Mesothelial cell of epicardium (in vitro differentiated cells): ENCODE data around the gene KCNK1. TPM values are rescaled to one million over a fixed set of nuclear protein-coding genes. Genes with fewer than 3 reads are reported as not detected.

Source experiments
- DNase-seq, 2 experiments: peaks; one replicate each; pipeline ENCODE4 v3.0.0; 2021; ENCODE audit warnings: low spot score in 2 of 2; ENCODE audit not compliant: unreplicated experiment in 2 of 2
- H3K27ac Mint-ChIP-seq: 2 replicates; pipeline ENCODE4 v1.8.0; 2021; ENCODE audit warnings: mixed read lengths
- H3K27me3 Mint-ChIP-seq: 2 replicates; pipeline ENCODE4 v1.8.0; 2021; ENCODE audit warnings: low read depth, mixed read lengths
- H3K36me3 Mint-ChIP-seq: 2 replicates; pipeline ENCODE4 v1.8.0; 2021; ENCODE audit warnings: mixed read lengths
- H3K4me1 Mint-ChIP-seq: 2 replicates; pipeline ENCODE4 v1.8.0; 2021; ENCODE audit warnings: mixed read lengths
- H3K4me3 Mint-ChIP-seq: 2 replicates; pipeline ENCODE4 v1.8.0; 2021; ENCODE audit warnings: mild to moderate bottlenecking, moderate library complexity, mixed read lengths
- H3K9me3 Mint-ChIP-seq: 2 replicates; pipeline ENCODE4 v1.8.0; 2021; ENCODE audit warnings: mixed read lengths
- total RNA-seq: library from RNA; stranded (reverse); gene quantifications from 3 replicates; pipeline ENCODE4 v1.2.1, GENCODE V29; 2021
- TF ChIP-seq, protein P1 (sequence below): fragments of 200-600 bp; sonication (generic); IDR thresholded peaks from one replicate; pipeline ENCODE4 v1.5.0; 2021; ENCODE audit warnings: antibody characterized with exemption; ENCODE audit not compliant: unreplicated experiment

KCNK1 gene
- total RNA-seq, 1 donor from 2014 or later, result 14.6 TPM

- Mint-ChIP-seq H3K4me3 (no peak overlapping the region), H3K27ac (no peak overlapping the region)
- TF ChIP-seq, protein P1, sequence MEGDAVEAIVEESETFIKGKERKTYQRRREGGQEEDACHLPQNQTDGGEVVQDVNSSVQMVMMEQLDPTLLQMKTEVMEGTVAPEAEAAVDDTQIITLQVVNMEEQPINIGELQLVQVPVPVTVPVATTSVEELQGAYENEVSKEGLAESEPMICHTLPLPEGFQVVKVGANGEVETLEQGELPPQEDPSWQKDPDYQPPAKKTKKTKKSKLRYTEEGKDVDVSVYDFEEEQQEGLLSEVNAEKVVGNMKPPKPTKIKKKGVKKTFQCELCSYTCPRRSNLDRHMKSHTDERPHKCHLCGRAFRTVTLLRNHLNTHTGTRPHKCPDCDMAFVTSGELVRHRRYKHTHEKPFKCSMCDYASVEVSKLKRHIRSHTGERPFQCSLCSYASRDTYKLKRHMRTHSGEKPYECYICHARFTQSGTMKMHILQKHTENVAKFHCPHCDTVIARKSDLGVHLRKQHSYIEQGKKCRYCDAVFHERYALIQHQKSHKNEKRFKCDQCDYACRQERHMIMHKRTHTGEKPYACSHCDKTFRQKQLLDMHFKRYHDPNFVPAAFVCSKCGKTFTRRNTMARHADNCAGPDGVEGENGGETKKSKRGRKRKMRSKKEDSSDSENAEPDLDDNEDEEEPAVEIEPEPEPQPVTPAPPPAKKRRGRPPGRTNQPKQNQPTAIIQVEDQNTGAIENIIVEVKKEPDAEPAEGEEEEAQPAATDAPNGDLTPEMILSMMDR, result no peak
These were observed 37.2 kb downstream of the KCNK1 start for GRCh38 chr1:233651061-233651460.

DNA sequence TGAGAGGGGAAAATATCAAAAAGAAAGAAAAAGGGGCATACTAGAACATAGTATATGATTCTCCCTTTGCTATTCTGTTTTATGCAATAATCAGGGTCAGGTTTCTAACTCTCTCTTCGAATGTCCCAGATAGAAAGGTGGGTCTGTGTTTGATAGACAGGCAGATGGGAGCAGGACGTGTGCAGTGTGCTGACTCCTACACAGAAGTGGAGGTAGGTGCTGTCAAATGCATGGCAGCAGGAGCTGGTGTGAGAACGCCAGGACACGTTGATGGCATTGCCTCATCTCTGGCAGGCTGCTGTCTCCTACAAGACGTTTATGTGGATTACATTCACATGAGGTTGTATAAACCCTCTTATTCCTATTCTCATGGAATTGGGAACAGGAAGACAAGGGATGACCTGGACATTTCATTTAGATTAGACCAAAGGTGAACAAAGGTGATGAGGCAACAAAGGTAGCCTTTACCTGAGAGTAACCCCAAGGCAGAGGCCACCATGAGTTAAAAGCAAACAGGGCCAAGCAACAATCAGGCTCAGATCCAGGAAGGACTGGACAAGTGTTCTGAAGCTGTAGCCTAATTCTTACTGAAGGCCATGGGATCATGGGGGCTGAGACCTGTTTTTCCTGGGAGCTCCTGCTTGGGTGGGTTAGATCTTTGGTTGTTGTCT, 37.8 kb downstream of the KCNK1 start:
- H3K9me3 Mint-ChIP-seq, result peaks cover 3% of the 10 kb centered on the region
- H3K4me3 Mint-ChIP-seq, result no peak overlapping the region
- no peaks in the 10 kb centered on the region for H3K27me3 Mint-ChIP-seq
- peaks cover 32% of the 10 kb centered on the region for H3K4me1 Mint-ChIP-seq
- H3K27ac Mint-ChIP-seq, result no peak overlapping the region
- TF ChIP-seq, protein P1, result no peak
- DNase-seq, result no peak
- peaks cover 2% of the 10 kb centered on the region for H3K36me3 Mint-ChIP-seq

More at GRCh38 chr1:233651061-233651460, 37.2 kb downstream of the KCNK1 start:
- Mint-ChIP-seq H3K27me3 (no peaks in the 10 kb centered on the region), H3K9me3 (peaks cover 3% of the 10 kb centered on the region), H3K4me1 (peaks cover 33% of the 10 kb centered on the region), H3K36me3 (peaks cover 2% of the 10 kb centered on the region)
- DNase-seq, result no peak

DNA sequence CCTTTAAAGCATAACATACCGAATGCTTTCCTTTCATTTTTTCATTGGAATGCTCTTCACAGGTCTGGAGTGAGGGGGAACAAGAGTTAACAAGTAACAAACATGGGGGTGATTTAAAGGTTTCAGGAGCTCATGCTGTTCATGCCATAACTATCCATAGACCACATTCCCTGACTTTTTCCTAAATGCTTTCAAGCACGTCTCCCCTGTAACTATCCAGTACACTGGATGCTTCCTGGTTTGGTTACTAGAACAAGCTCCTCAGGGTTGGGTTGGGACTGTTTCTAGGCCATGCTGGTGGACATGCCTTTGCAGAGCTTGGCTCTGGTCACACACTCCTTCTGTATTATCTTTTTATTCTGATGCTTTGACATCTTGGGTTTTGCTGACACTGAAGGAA, 38.6 kb downstream of the KCNK1 start:
- peaks cover 24% of the 10 kb centered on the region for H3K4me1 Mint-ChIP-seq

DNA sequence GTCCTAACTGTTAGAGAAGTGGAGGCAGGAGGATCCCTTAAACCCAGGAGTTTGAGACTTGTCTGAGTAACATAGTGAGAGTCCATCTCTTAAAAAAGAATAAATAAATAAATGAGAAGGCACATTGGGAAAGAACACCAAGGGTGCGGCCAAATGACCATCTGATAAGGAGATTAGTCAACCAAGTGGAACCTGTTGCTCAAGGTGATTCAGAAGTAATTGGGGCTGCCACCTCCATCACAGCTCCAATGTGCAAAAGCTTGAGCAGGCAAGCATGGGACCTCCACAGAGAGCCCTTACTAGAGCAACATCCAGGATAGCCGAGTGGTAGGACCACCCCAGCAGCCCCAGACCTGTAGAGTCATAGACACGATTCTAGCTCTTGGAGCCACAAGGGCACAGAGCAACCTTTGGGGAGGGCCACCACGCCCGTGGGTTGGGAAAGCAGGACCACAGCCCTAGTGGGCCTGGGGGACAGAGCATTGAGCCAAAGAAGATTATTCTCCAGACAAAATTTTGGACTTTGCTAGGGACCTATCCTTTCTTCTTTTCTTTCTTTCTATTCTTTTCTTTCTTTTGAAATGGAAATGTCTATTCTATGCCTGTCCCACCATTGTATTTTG, 40.9 kb downstream of the KCNK1 start:
- peaks cover 2% of the 10 kb centered on the region for H3K36me3 Mint-ChIP-seq
- no peak for DNase-seq
- no peaks in the 10 kb centered on the region for H3K27me3 Mint-ChIP-seq
- peaks cover 3% of the 10 kb centered on the region for H3K9me3 Mint-ChIP-seq
- no peak overlapping the region for H3K27ac Mint-ChIP-seq
- H3K4me3 Mint-ChIP-seq, result no peak overlapping the region
- H3K4me1 Mint-ChIP-seq, result peaks cover 19% of the 10 kb centered on the region
- TF ChIP-seq, protein P1, result no peak

More for the DNA sequence above, 38.6 kb downstream of the KCNK1 start:
- TF ChIP-seq, protein P1, result no peak
- Mint-ChIP-seq H3K27ac (no peak overlapping the region), H3K36me3 (peaks cover 2% of the 10 kb centered on the region), H3K27me3 (no peaks in the 10 kb centered on the region), H3K9me3 (peaks cover 3% of the 10 kb centered on the region), H3K4me3 (no peak overlapping the region)
- no peak for DNase-seq

GRCh38 chr1:233655301-233655740, 41.4 kb downstream of the KCNK1 start:
- Mint-ChIP-seq H3K9me3 (no peaks in the 10 kb centered on the region), H3K36me3 (peaks cover 2% of the 10 kb centered on the region), H3K4me1 (peaks cover 19% of the 10 kb centered on the region), H3K4me3 (no peak overlapping the region), H3K27me3 (no peaks in the 10 kb centered on the region), H3K27ac (no peak overlapping the region)
- DNase-seq, result no peak
- TF ChIP-seq, protein P1, result no peak
